Kidney (tissue), 14 donors: ENCODE measurements around the gene VNN1. TPM values are rescaled to one million over a fixed set of nuclear protein-coding genes. Genes with fewer than 3 reads are reported as not detected.

Experiments used
- DNase-seq, 5 donors: peaks; one replicate each; pipeline ENCODE4 v3.0.0-alpha.2; 2013 to 2020
- FAIRE-seq: peaks from 2 replicates; lab custom pipeline; 2012; peaks lifted over from hg19 to GRCh38; lab: Jason Lieb, UNC
- H3K27ac ChIP-seq, 2 donors: one replicate each; pipeline ENCODE4 v1.7.0; 2013; ENCODE audit warnings: low read depth in 2 of 2, low read length in 2 of 2, inconsistent platforms in 1 of 2
- H3K27me3 ChIP-seq: one replicate; pipeline ENCODE4 v1.7.1; 2013; ENCODE audit warnings: low read length, inconsistent platforms; ENCODE audit not compliant: control insufficient read depth, insufficient read depth
- H3K36me3 ChIP-seq, 3 donors: one replicate each; pipeline versions ENCODE4 v1.7.0 to v1.7.1; 2013; ENCODE audit warnings: low read length in 3 of 3, control low read depth in 1 of 3, inconsistent platforms in 1 of 3; ENCODE audit not compliant: insufficient read depth in 3 of 3, control insufficient read depth in 2 of 3
- H3K4me1 ChIP-seq, 3 donors: one replicate each; pipeline versions ENCODE4 v1.7.0 to v1.7.1; 2013; ENCODE audit warnings: low read length in 3 of 3, inconsistent platforms in 1 of 3, low read depth in 1 of 3; ENCODE audit not compliant: control insufficient read depth in 2 of 3, insufficient read depth in 2 of 3
- H3K4me3 ChIP-seq, 3 donors: one replicate each; pipeline versions ENCODE4 v1.7.0 to v1.8.1; 2013; ENCODE audit warnings: low read length in 3 of 3, control low read depth in 1 of 3, inconsistent platforms in 1 of 3
- H3K9ac ChIP-seq, 3 donors: one replicate each; pipeline versions ENCODE4 v1.7.0 to v1.7.1; 2013; ENCODE audit warnings: low read length in 3 of 3, control low read depth in 1 of 3, inconsistent platforms in 1 of 3
- H3K9me3 ChIP-seq, 3 donors: one replicate each; pipeline versions ENCODE4 v1.7.0 to v1.7.1; 2013; ENCODE audit warnings: low read length in 3 of 3, control low read depth in 1 of 3, inconsistent platforms in 1 of 3; ENCODE audit not compliant: control insufficient read depth in 2 of 3, insufficient read depth in 1 of 3
- intact Hi-C: fragments of 100-400 bp; cut with DNase I; formaldehyde crosslinking; loops from one replicate; pipeline ENCODE4 v1.11.1; 2022
- polyA plus RNA-seq: library from polyadenylated mRNA; stranded (reverse); fragments of 350-450 nt; fragmentation: Illumina TruSeq; extraction: RNeasy Lipid Tissue Mini Kit (QIAGEN cat#74804); gene quantifications from one replicate; pipeline ENCODE4 v1.2.3, GENCODE V29; 2014; ENCODE audit warnings: low read depth, low replicate concordance; ENCODE audit not compliant: insufficient read depth
- total RNA-seq: library from RNA; stranded (reverse); fragmentation: NEBNext Ultra II Directional; extraction: Animal tissue kit (Norgen Biotek cat#: 25700); gene quantifications from one replicate; pipeline ENCODE4 v1.2.1, GENCODE V29; 2021
- TF ChIP-seq, protein P1 (sequence below): IDR thresholded peaks from 3 replicates; pipeline ENCODE4 v1.5.1; 2012; ENCODE audit warnings: mild to moderate bottlenecking, moderate library complexity, borderline replicate concordance; ENCODE audit not compliant: insufficient read depth; ENCODE audit errors: extremely low read depth
- donor health status: control.
- donor health status: control.
- donor health status: control.
- donor health status: control.
- donor health status: control.
- donor health status: DM: yes; HTN: yes; CAD: no.
- donor health status: Normal renal cell carcinoma (clear cell type).

VNN1 gene
- total and polyA plus RNA-seq, 2 donors from 2014 or later: 7.5 to 13.8 TPM

DNA sequence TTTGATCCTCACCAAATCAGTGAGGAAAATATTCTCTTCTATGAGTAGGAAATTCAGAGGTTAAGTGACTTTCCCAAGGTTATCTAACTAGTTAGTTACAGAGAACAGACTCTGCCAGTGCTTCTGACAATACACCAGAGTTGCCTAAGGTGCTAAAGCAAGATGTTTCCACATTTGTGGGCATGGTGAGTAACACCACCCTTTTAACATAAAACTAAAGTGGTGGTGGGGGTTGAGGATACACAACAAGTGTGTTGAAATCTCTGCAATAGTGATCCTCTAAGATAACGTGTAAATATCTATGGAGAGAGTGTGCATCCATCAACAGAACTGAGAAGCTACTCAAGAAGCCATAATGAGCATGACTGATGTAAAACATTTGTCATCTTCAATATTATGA is 32.2 kb upstream of the VNN1 start:
- no peak overlapping the region for H3K9ac ChIP-seq
- H3K4me3 ChIP-seq: no peak overlapping the region
- FAIRE-seq: no peak
- intact Hi-C loops: no loop called here
- no peaks in the 10 kb centered on the region for H3K36me3 ChIP-seq
- H3K4me1 ChIP-seq: no peaks in the 10 kb centered on the region
- H3K27me3 ChIP-seq: no peaks in the 10 kb centered on the region
- H3K9me3 ChIP-seq: no peaks in the 10 kb centered on the region
- H3K27ac ChIP-seq: no peak overlapping the region
- no peak for DNase-seq
- TF ChIP-seq, protein P1, sequence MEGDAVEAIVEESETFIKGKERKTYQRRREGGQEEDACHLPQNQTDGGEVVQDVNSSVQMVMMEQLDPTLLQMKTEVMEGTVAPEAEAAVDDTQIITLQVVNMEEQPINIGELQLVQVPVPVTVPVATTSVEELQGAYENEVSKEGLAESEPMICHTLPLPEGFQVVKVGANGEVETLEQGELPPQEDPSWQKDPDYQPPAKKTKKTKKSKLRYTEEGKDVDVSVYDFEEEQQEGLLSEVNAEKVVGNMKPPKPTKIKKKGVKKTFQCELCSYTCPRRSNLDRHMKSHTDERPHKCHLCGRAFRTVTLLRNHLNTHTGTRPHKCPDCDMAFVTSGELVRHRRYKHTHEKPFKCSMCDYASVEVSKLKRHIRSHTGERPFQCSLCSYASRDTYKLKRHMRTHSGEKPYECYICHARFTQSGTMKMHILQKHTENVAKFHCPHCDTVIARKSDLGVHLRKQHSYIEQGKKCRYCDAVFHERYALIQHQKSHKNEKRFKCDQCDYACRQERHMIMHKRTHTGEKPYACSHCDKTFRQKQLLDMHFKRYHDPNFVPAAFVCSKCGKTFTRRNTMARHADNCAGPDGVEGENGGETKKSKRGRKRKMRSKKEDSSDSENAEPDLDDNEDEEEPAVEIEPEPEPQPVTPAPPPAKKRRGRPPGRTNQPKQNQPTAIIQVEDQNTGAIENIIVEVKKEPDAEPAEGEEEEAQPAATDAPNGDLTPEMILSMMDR: no peak

DNA sequence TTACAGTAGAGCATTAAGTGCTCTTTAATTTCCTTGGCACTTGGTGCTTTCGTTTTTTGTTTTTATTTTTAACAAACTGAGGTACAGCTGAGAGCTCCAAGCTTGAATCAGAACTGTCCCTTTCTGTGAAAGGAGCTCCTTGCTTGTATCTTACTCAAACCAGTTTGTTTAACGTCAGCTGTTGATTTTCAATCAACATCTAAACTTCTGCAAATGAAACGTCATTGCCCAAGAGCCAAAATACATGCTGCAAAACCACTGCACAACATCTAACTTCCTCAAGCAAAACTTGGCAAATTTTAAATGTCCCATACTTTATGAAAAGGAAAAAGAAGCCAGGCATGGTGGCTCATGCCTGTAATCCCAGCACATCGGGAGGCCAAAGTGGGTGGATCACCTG is 28.6 kb upstream of the VNN1 start:
- FAIRE-seq: no peak

DNA sequence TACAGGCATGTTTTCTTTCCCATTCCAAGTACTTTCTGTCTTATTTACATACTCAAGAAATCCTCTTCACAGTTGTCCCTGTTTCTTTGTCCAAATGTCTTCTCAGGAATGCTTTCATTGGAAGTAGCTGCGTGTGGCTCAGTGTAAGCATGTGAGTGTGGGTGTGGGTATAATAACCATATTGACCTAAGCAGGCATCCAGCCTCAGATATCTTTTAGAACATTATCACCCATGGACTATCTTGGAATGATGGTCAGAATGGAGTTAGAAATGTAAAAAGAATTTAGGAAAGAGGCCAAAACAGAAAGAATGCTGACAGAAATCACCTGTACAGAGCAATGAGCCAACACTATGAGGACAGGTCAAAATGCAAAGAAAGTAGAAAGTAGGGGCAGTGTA is 27.4 kb upstream of the VNN1 start:
- Histone ChIP-seq H3K27me3 (no peaks in the 10 kb centered on the region), H3K4me1 (no peaks in the 10 kb centered on the region), H3K9ac (no peak overlapping the region), H3K36me3 (no peaks in the 10 kb centered on the region), H3K9me3 (no peaks in the 10 kb centered on the region), H3K4me3 (no peak overlapping the region), H3K27ac (no peak overlapping the region)
- TF ChIP-seq, protein P1: no peak
- intact Hi-C loops: no loop called here
- DNase-seq (no peak), FAIRE-seq (no peak)

More for the DNA sequence above, 28.6 kb upstream of the VNN1 start:
- DNase-seq: no peak
- TF ChIP-seq, protein P1: no peak
- Histone ChIP-seq H3K27ac (no peak overlapping the region), H3K4me3 (no peak overlapping the region), H3K27me3 (no peaks in the 10 kb centered on the region), H3K9me3 (no peaks in the 10 kb centered on the region), H3K9ac (no peak overlapping the region), H3K4me1 (no peaks in the 10 kb centered on the region), H3K36me3 (no peaks in the 10 kb centered on the region)
- intact Hi-C loops: no loop called here

DNA sequence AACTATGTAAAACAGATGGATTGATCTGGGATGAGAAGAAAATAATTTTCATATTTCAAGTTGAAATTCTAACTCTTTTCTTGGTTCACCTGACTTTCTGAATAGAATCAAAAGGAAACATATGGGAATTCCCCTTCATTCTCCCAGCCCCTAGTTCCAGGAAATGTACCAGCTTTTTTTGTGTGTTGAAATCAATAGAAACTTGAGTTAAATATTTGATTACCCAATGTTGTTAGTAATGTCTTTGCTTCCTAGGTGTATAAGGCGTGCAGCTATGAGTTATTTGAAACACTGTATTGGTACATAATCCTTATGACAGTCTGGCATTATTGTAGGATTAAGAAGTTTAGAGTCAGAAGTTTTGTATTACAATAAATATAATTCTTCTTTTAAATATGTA is 22.4 kb upstream of the VNN1 start:
- H3K4me3 ChIP-seq: no peak overlapping the region
- H3K9ac ChIP-seq: no peak overlapping the region
- H3K36me3 ChIP-seq: no peaks in the 10 kb centered on the region
- no peaks in the 10 kb centered on the region for H3K9me3 ChIP-seq
- no peak overlapping the region for H3K27ac ChIP-seq
- H3K27me3 ChIP-seq: no peaks in the 10 kb centered on the region
- H3K4me1 ChIP-seq: no peaks in the 10 kb centered on the region
- intact Hi-C loops: no loop called here
- no peak for DNase-seq
- no peak for FAIRE-seq
- TF ChIP-seq, protein P1: no peak
